Epithelial cell of proximal tubule (primary cell): ENCODE results near the gene B3GAT1. TPM values are rescaled to one million over a fixed set of nuclear protein-coding genes. Genes with fewer than 3 reads are reported as not detected.

Experiments used
- DNase-seq: peaks from one replicate; pipeline ENCODE4 v3.0.0-alpha.2; 2011; ENCODE audit warnings: low read depth
- H3K4me3 ChIP-seq: 2 replicates; pipeline ENCODE4 v1.5.1; 2011; ENCODE audit warnings: low read depth, mild to moderate bottlenecking, low read length
- CTCF ChIP-seq: conservative IDR thresholded peaks from 2 replicates; pipeline ENCODE4 v1.5.1; 2012; ENCODE audit warnings: low read depth, mild to moderate bottlenecking, low read length
- total RNA-seq: library from RNA; depleted of rRNA; stranded (reverse); fragments of >200 nt; gene quantifications from 2 replicates; pipeline ENCODE4 v1.2.3, GENCODE V29; 2015

The B3GAT1 gene
- total RNA-seq, 1 donor from 2014 or later = not detected

- H3K4me3 ChIP-seq = no peak overlapping the region
- TF ChIP-seq CTCF = no peak
- DNase-seq = no peak
Observed at GRCh38 chr11:134441281-134441680, 29.2 kb upstream of the B3GAT1 start.

- no peak for DNase-seq
- no peak overlapping the region for H3K4me3 ChIP-seq
- no peak for TF ChIP-seq CTCF
Observed at GRCh38 chr11:134440851-134441250, 28.8 kb upstream of the B3GAT1 start.

GRCh38 chr11:134438542-134439537 lies 26.8 kb upstream of the B3GAT1 start:
- TF ChIP-seq CTCF = no peak
- no peak overlapping the region for H3K4me3 ChIP-seq
- peak; percentile 1 for DNase-seq

GRCh38 chr11:134437821-134438220 lies 25.8 kb upstream of the B3GAT1 start:
- no peak overlapping the region for H3K4me3 ChIP-seq
- DNase-seq = no peak
- no peak for TF ChIP-seq CTCF

- no peak for DNase-seq
- TF ChIP-seq CTCF = no peak
- no peak overlapping the region for H3K4me3 ChIP-seq
Observed at GRCh38 chr11:134436781-134437180, 24.7 kb upstream of the B3GAT1 start.

- no peak overlapping the region for H3K4me3 ChIP-seq
- TF ChIP-seq CTCF = no peak
- DNase-seq = no peak
Observed at GRCh38 chr11:134433806-134434205, 21.8 kb upstream of the B3GAT1 start.
